Nephron (organoid): Measurements from ENCODE around the gene CYP1A2.

ENCODE experiments used
- H3K27ac Mint-ChIP-seq, 3 experiments: 2 replicates each; pipeline ENCODE4 v1.8.0; 2020; ENCODE audit warnings: mixed read lengths in 3 of 3, mild to moderate bottlenecking in 2 of 3, moderate library complexity in 1 of 3
- H3K27me3 Mint-ChIP-seq: 2 replicates; pipeline ENCODE4 v1.8.0; 2021; ENCODE audit warnings: low read depth, mild to moderate bottlenecking, moderate library complexity, mixed read lengths
- H3K36me3 Mint-ChIP-seq: 2 replicates; pipeline ENCODE4 v1.8.0; 2020; ENCODE audit warnings: low read depth, mixed read lengths
- H3K4me1 Mint-ChIP-seq: 2 replicates; pipeline ENCODE4 v1.8.0; 2020; ENCODE audit warnings: mixed read lengths
- H3K4me3 Mint-ChIP-seq, 3 experiments: 2 replicates each; pipeline ENCODE4 v1.8.0; 2020; ENCODE audit warnings: mild to moderate bottlenecking in 3 of 3, mixed read lengths in 3 of 3, moderate library complexity in 2 of 3
- H3K9me3 Mint-ChIP-seq: 2 replicates; pipeline ENCODE4 v1.8.0; 2020; ENCODE audit warnings: mixed read lengths
- TF ChIP-seq, protein P1 (sequence below), 3 experiments: fragments of 200-600 bp; sonication (generic); IDR thresholded peaks; one replicate each; pipeline ENCODE4 v1.5.0; 2021; ENCODE audit warnings: antibody characterized with exemption in 3 of 3; ENCODE audit not compliant: unreplicated experiment in 3 of 3

Gene CYP1A2

DNA sequence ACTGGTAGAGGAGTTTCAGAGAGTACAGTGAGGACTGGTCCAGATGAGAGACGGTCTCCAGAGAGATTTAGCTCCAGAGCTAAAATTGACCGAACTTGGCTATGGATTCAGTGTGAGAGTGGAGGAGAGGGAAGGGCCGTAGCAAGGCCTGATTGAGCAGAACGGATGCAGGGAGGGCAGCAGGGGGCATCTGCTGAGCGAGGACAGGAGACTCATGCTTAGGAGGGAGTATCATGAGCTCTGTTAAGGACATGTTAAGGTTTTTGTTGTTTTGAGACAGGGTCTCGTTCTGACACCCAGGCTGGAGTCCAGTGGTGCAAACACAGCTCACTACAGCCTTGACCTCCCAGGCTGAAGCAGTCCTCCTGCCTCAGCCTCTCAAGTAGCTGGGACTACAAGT, 56.3 kb downstream of the CYP1A2 start:
- Mint-ChIP-seq H3K27ac (no peak overlapping the region), H3K36me3 (peaks cover 14% of the 10 kb centered on the region), H3K9me3 (no peaks in the 10 kb centered on the region), H3K27me3 (peaks cover 5% of the 10 kb centered on the region), H3K4me3 (no peak overlapping the region), H3K4me1 (peaks cover 8% of the 10 kb centered on the region)
- TF ChIP-seq, protein P1, sequence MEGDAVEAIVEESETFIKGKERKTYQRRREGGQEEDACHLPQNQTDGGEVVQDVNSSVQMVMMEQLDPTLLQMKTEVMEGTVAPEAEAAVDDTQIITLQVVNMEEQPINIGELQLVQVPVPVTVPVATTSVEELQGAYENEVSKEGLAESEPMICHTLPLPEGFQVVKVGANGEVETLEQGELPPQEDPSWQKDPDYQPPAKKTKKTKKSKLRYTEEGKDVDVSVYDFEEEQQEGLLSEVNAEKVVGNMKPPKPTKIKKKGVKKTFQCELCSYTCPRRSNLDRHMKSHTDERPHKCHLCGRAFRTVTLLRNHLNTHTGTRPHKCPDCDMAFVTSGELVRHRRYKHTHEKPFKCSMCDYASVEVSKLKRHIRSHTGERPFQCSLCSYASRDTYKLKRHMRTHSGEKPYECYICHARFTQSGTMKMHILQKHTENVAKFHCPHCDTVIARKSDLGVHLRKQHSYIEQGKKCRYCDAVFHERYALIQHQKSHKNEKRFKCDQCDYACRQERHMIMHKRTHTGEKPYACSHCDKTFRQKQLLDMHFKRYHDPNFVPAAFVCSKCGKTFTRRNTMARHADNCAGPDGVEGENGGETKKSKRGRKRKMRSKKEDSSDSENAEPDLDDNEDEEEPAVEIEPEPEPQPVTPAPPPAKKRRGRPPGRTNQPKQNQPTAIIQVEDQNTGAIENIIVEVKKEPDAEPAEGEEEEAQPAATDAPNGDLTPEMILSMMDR (IDR thresholded peaks at IDR 0.05; ENCODE audit: unreplicated experiment in 3 of 3) = no peak
